ENCODE measurements around the gene PRPH2.

GRCh38 chr6:42754759-42755158 lies 32.4 kb upstream of the PRPH2 start:
- no peak for TF ChIP-seq CTCF (IDR thresholded peaks at IDR 0.05)
- TF ChIP-seq ZFX (IDR thresholded peaks at IDR 0.05; ENCODE audit: borderline replicate concordance), result no peak
